ENCODE measurements around the gene PAWR. TPM values are rescaled to one million over a fixed set of nuclear protein-coding genes. Genes with fewer than 3 reads are reported as not detected.

PAWR gene
- total RNA-seq, 1 experiment from 2014 or later = 204 TPM

DNA sequence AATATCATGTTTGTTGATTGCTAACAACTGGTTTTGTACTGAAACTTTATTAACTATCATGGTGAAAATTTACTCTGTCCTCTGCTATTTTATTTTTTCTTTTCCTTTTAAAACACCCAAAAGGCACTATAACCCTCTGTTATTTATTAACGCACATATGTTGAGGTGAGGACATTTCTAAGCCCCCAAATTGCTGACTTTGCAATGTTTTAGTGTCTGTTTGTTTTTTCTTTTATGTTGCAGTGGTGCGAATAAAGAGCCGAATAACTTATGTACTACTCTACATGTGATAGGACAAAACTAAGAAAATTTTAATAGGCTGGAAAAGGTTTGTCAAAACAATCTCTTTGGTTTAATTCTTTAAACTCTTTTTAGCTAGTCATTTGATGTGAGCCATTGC lies 24.5 kb upstream of the PAWR start:
- no peak overlapping the region for H3K4me2 ChIP-seq
- POLR2A ChIA-PET (ENCODE audit: unreplicated experiment) = no interaction called here
- no TSS peak for BruUV-seq (replicated peaks)
- no peaks in the 10 kb centered on the region for H3K9me3 ChIP-seq (ENCODE audit: insufficient read depth, low read depth)
- no peak overlapping the region for H3K4me3 ChIP-seq
- no peaks in the 10 kb centered on the region for H3K79me2 ChIP-seq (ENCODE audit: low read depth)
- no peak overlapping the region for H3K27ac ChIP-seq
- DNase-seq = no peak
- H3F3A ChIP-seq (ENCODE audit: insufficient read depth, low read depth) = no peaks in the 10 kb centered on the region
- H3K9me2 ChIP-seq (ENCODE audit: insufficient read depth) = no peaks in the 10 kb centered on the region
- CTCF ChIA-PET = no interaction called here
- H3K36me3 ChIP-seq (ENCODE audit: low read depth) = no peaks in the 10 kb centered on the region
- no peak overlapping the region for H2AFZ ChIP-seq
- no peaks in the 10 kb centered on the region for H3K27me3 ChIP-seq (ENCODE audit: insufficient read depth, low read depth)
- no peak for TF ChIP-seq EZH2 (IDR thresholded peaks at IDR 0.05; ENCODE audit: low read depth)
- TF ChIP-seq, protein P1, sequence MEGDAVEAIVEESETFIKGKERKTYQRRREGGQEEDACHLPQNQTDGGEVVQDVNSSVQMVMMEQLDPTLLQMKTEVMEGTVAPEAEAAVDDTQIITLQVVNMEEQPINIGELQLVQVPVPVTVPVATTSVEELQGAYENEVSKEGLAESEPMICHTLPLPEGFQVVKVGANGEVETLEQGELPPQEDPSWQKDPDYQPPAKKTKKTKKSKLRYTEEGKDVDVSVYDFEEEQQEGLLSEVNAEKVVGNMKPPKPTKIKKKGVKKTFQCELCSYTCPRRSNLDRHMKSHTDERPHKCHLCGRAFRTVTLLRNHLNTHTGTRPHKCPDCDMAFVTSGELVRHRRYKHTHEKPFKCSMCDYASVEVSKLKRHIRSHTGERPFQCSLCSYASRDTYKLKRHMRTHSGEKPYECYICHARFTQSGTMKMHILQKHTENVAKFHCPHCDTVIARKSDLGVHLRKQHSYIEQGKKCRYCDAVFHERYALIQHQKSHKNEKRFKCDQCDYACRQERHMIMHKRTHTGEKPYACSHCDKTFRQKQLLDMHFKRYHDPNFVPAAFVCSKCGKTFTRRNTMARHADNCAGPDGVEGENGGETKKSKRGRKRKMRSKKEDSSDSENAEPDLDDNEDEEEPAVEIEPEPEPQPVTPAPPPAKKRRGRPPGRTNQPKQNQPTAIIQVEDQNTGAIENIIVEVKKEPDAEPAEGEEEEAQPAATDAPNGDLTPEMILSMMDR (conservative IDR thresholded peaks at IDR 0.05) = no peak
- intact Hi-C loops (cut with micrococcal nuclease; ENCODE audit: unreplicated experiment) = no loop called here
- no peaks in the 10 kb centered on the region for H4K20me1 ChIP-seq (ENCODE audit: insufficient read depth)
- no peaks in the 10 kb centered on the region for H3K4me1 ChIP-seq (replicated peaks; ENCODE audit: insufficient read depth)

- Histone ChIP-seq H3K27me3 (ENCODE audit: insufficient read depth, low read depth) (no peaks in the 10 kb centered on the region), H3K4me1 (replicated peaks; ENCODE audit: insufficient read depth) (peaks cover 7% of the 10 kb centered on the region; the same call in 1 of the 2 replicates), H3K4me3 (peak overlapping the region; percentile 18; the same call in 1 of the 2 replicates), H3K9me2 (ENCODE audit: insufficient read depth) (no peaks in the 10 kb centered on the region), H3K4me2 (peak overlapping the region; percentile 40; the same call in 1 of the 2 replicates), H3F3A (ENCODE audit: insufficient read depth, low read depth) (peaks cover 3% of the 10 kb centered on the region; the same call in 1 of the 2 replicates), H2AFZ (no peak overlapping the region), H3K36me3 (ENCODE audit: low read depth) (no peaks in the 10 kb centered on the region), H3K79me2 (ENCODE audit: low read depth) (no peaks in the 10 kb centered on the region), H3K27ac (no peak overlapping the region), H3K9me3 (ENCODE audit: insufficient read depth, low read depth) (no peaks in the 10 kb centered on the region), H4K20me1 (ENCODE audit: insufficient read depth) (no peaks in the 10 kb centered on the region)
- ChIA-PET CTCF (no interaction called here), POLR2A (ENCODE audit: unreplicated experiment) (interaction anchor here (0.6 to 0.7 kb wide), 3 partner anchors 223 to 477 kb away, joined by 4 to 6 read pairs (median 4); no protein-coding TSS in a partner anchor)
- peak in 1 of 2 experiments; percentile 33 for DNase-seq
- BruUV-seq (replicated peaks) = no TSS peak
- intact Hi-C loops (cut with micrococcal nuclease; ENCODE audit: unreplicated experiment) = no loop called here
- TF ChIP-seq, protein P1 (conservative IDR thresholded peaks at IDR 0.05) = no peak
These were observed 20.1 kb upstream of the PAWR start for GRCh38 chr12:79710707-79711483.

DNA sequence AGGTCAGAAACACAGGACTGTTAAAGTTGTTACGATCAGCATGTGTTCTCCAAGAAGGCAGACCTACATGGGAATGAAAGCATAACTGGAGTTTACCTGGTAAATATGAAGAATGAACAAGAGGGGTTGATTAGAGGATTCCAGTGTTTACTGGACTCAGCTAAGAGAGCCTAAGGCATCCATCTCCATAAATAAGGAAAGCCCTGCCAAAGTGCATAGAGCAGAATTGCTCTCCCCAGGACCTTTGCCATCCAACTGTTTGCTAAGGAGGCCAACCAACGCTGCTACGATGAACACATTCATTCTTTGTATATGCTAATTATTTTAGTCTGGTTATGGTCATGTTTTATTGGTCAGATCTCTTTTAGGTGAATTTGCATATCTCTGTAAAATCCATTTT lies 17.1 kb upstream of the PAWR start:
- BruUV-seq (replicated peaks) = no TSS peak
- ChIA-PET CTCF (no interaction called here), POLR2A (ENCODE audit: unreplicated experiment) (interaction anchor here (0.6 kb wide), 1 partner anchor 1591 kb away, joined by 4 read pairs; no protein-coding TSS in a partner anchor)
- no peaks in the 10 kb centered on the region for H4K20me1 ChIP-seq (ENCODE audit: insufficient read depth)
- no peak overlapping the region for H3K4me2 ChIP-seq
- no peak for DNase-seq
- H3K36me3 ChIP-seq (ENCODE audit: low read depth) = no peaks in the 10 kb centered on the region
- H3K4me3 ChIP-seq = no peak overlapping the region
- no peak overlapping the region for H2AFZ ChIP-seq
- H3F3A ChIP-seq (ENCODE audit: insufficient read depth, low read depth) = peaks cover 9% of the 10 kb centered on the region; the same call in 1 of the 2 replicates
- peaks cover 12% of the 10 kb centered on the region for H3K4me1 ChIP-seq (replicated peaks; ENCODE audit: insufficient read depth)
- H3K27me3 ChIP-seq (ENCODE audit: insufficient read depth, low read depth) = no peaks in the 10 kb centered on the region
- TF ChIP-seq, protein P1 (conservative IDR thresholded peaks at IDR 0.05) = no peak
- no peak for TF ChIP-seq EZH2 (IDR thresholded peaks at IDR 0.05; ENCODE audit: low read depth)
- no peaks in the 10 kb centered on the region for H3K9me3 ChIP-seq (ENCODE audit: insufficient read depth, low read depth)
- H3K27ac ChIP-seq = no peak overlapping the region
- no peaks in the 10 kb centered on the region for H3K9me2 ChIP-seq (ENCODE audit: insufficient read depth)
- H3K79me2 ChIP-seq (ENCODE audit: low read depth) = no peaks in the 10 kb centered on the region
- intact Hi-C loops (cut with micrococcal nuclease; ENCODE audit: unreplicated experiment) = no loop called here
